Ishikawa (cell line): ENCODE results near the gene PPP4R3B.

Experiments
- CEBPB ChIP-seq: IDR thresholded peaks from 2 replicates; pipeline ENCODE4 v1.6.1; 2012
- CREB1 ChIP-seq: IDR thresholded peaks from 2 replicates; pipeline ENCODE4 v1.6.1; 2012; ENCODE audit warnings: low read depth
- EGR1 ChIP-seq: IDR thresholded peaks from 2 replicates; pipeline ENCODE4 v1.6.1; 2012
- EP300 ChIP-seq: IDR thresholded peaks from 2 replicates; pipeline ENCODE4 v1.6.1; 2012; ENCODE audit warnings: borderline replicate concordance
- FOXM1 ChIP-seq: IDR thresholded peaks from 2 replicates; pipeline ENCODE4 v1.6.1; 2012; ENCODE audit warnings: low read depth, borderline replicate concordance
- NFIC ChIP-seq: IDR thresholded peaks from 2 replicates; pipeline ENCODE4 v1.6.1; 2012
- RAD21 ChIP-seq: IDR thresholded peaks from 2 replicates; pipeline ENCODE4 v1.6.1; 2012; ENCODE audit warnings: low read depth
- TAF1 ChIP-seq: IDR thresholded peaks from 2 replicates; pipeline ENCODE4 v1.6.1; 2012; ENCODE audit warnings: low read depth, mild to moderate bottlenecking
- TCF12 ChIP-seq: IDR thresholded peaks from 2 replicates; pipeline ENCODE4 v1.6.1; 2012; ENCODE audit warnings: low read depth
- TEAD4 ChIP-seq: IDR thresholded peaks from 2 replicates; pipeline ENCODE4 v1.6.1; 2012
- YY1 ChIP-seq: IDR thresholded peaks from 2 replicates; pipeline ENCODE4 v1.6.1; 2012; ENCODE audit warnings: low read depth
- ZBTB7A ChIP-seq: IDR thresholded peaks from 2 replicates; pipeline ENCODE4 v1.6.1; 2012; ENCODE audit warnings: low read depth
- TF ChIP-seq, protein P1 (sequence below): IDR thresholded peaks from 2 replicates; pipeline ENCODE4 v1.6.1; 2012; ENCODE audit warnings: low read depth, mild to moderate bottlenecking
- TF ChIP-seq, protein P2 (sequence below): IDR thresholded peaks from 2 replicates; pipeline ENCODE4 v1.6.1; 2012
- TF ChIP-seq, protein P3 (sequence below): IDR thresholded peaks from 2 replicates; pipeline ENCODE4 v1.6.1; 2012

PPP4R3B gene

DNA sequence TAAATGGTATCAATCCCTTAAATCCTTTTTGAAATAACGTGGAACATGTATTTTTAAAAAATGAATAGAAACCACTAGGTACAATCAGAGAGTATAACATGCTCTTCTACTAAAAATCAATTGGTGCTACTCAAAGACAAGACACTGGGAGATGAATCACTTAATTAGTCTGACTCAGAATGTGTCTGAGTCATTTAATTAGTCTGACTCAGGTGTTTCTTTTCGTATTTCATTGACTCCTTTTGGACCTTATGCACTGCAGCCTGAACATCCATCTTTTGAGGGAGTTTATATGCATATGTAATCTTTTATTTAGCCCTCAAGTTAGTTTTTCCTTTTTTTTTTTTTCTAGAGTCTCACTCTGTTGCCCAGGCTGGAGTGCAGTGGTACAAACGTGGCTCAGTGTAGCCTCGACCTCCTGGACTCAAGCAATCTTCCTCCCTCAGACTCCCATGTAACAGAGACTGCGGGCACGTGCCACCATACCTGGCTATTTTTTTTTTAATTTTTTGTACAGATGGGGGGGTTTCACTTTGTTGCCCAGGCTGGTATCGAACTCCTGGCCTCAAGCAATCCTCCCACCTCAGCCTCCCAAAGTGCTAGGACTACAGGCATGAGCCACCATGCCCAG, 26.5 kb downstream of the PPP4R3B start:
- no peak for TF ChIP-seq CREB1
- no peak for TF ChIP-seq FOXM1
- TF ChIP-seq EP300: no peak
- no peak for TF ChIP-seq RAD21
- no peak for TF ChIP-seq EGR1
- TF ChIP-seq, protein P1, sequence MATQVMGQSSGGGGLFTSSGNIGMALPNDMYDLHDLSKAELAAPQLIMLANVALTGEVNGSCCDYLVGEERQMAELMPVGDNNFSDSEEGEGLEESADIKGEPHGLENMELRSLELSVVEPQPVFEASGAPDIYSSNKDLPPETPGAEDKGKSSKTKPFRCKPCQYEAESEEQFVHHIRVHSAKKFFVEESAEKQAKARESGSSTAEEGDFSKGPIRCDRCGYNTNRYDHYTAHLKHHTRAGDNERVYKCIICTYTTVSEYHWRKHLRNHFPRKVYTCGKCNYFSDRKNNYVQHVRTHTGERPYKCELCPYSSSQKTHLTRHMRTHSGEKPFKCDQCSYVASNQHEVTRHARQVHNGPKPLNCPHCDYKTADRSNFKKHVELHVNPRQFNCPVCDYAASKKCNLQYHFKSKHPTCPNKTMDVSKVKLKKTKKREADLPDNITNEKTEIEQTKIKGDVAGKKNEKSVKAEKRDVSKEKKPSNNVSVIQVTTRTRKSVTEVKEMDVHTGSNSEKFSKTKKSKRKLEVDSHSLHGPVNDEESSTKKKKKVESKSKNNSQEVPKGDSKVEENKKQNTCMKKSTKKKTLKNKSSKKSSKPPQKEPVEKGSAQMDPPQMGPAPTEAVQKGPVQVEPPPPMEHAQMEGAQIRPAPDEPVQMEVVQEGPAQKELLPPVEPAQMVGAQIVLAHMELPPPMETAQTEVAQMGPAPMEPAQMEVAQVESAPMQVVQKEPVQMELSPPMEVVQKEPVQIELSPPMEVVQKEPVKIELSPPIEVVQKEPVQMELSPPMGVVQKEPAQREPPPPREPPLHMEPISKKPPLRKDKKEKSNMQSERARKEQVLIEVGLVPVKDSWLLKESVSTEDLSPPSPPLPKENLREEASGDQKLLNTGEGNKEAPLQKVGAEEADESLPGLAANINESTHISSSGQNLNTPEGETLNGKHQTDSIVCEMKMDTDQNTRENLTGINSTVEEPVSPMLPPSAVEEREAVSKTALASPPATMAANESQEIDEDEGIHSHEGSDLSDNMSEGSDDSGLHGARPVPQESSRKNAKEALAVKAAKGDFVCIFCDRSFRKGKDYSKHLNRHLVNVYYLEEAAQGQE: no peak
- TF ChIP-seq, protein P2, sequence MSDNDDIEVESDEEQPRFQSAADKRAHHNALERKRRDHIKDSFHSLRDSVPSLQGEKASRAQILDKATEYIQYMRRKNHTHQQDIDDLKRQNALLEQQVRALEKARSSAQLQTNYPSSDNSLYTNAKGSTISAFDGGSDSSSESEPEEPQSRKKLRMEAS: no peak
- no peak for TF ChIP-seq NFIC
- TF ChIP-seq ZBTB7A: no peak
- TF ChIP-seq CEBPB: no peak
- TF ChIP-seq TEAD4: no peak
- TF ChIP-seq YY1: no peak
- TF ChIP-seq TAF1: no peak
- no peak for TF ChIP-seq TCF12

DNA sequence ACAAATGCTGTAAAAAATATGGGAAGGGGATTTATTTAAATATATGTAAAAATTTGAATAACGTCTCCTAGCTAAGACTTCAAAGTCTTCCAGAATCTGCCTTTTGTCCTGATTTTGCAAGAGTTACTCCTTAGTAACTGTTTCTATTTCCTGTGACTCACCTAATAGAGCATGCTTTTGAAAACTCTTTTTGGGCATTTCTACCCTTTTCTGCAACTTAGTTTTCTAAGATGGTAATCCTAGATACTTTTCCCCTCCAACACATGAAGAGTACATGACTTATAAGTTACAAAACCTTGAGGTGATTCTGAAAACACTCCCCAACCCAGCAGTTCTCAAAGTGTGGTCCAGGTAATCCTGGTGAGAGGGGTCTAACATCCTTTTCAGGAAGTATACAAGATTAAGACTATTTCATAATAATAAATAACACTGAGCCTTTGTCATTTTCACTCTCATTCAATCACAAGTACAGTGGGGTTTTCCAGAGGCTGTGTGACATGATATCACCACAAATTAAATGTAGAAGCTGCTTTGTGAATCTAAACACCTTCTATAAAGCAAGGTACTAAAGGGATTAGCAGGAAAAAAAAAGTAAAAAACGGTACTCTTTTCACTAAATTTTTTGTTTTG, 31.9 kb downstream of the PPP4R3B start:
- TF ChIP-seq CEBPB: no peak
- no peak for TF ChIP-seq FOXM1
- no peak for TF ChIP-seq NFIC
- no peak for TF ChIP-seq EGR1
- no peak for TF ChIP-seq CREB1
- no peak for TF ChIP-seq ZBTB7A
- TF ChIP-seq TEAD4: no peak
- TF ChIP-seq YY1: no peak
- TF ChIP-seq RAD21: no peak
- TF ChIP-seq, protein P3, sequence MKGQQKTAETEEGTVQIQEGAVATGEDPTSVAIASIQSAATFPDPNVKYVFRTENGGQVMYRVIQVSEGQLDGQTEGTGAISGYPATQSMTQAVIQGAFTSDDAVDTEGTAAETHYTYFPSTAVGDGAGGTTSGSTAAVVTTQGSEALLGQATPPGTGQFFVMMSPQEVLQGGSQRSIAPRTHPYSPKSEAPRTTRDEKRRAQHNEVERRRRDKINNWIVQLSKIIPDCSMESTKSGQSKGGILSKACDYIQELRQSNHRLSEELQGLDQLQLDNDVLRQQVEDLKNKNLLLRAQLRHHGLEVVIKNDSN: no peak

DNA sequence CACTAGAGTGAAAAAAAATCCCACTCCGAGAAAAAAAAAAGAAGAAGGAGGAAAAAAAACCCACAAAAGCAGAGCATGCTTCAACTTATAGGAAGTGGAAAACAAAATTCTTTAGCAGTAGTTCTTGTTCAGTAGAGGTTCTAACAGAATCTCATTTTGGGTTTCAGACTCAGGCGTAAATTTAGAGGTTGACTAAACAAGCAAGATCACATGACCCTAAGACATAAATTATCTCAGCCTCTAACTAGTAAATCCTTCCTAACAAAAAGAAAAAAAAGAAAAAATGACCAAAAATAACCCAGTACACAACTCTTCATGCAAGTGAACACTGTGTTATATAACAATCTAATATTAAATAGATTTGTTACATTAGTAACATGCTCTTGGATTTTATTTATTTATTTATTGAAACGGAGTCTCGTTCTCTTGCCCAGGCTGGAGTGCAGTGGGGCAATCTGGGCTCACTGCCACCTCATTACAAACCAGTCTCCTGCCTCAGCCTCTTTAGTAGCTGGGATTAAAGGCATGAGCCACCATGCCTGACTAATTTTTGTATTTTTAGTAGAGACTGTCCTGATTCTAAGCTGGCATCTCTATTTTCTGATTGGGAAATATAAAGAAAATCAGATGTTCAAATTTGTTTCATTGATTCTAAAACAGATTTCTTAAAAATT, 35.4 kb downstream of the PPP4R3B start:
- TF ChIP-seq RAD21 (no peak), EP300 (no peak), FOXM1 (no peak), EGR1 (no peak), CREB1 (no peak), YY1 (no peak), TAF1 (no peak), TCF12 (no peak), ZBTB7A (no peak), CEBPB (no peak), TEAD4 (no peak)
- TF ChIP-seq, protein P1: no peak
- TF ChIP-seq, protein P3: no peak
- TF ChIP-seq, protein P2: no peak

DNA sequence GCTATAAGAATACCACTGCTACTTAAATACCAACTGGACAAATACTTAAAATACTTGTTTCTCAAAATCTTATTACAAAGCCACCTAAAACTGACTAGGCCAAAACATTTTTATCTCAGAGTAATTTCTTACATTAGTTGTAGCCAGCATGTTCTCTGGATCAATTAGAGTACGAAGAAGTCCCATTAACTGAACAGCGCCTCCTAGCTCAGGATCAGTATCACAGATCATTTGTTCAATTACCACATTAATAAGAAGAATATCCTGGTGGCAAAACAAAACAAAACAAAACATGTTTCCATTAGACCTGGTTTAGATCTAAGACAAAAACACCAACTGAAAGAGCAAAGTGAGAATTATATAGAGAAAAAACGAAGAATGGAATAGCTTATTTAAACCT, 36.0 kb downstream of the PPP4R3B start:
- TF ChIP-seq, protein P3: no peak
- TF ChIP-seq EGR1 (no peak), CREB1 (no peak), TEAD4 (no peak), NFIC (no peak), CEBPB (no peak)
- TF ChIP-seq, protein P1: no peak
- TF ChIP-seq, protein P2: no peak
